DOHH2 (cell line): ENCODE data around the gene ADAMTSL1.

Experiments
- H3F3A ChIP-seq: fragments of 200-600 bp; sonication (generic), shearing (Covaris generic); 2 replicates; pipeline ENCODE4 v1.6.0; 2016; ENCODE audit warnings: antibody characterized with exemption, mild to moderate bottlenecking; ENCODE audit not compliant: control insufficient read depth, insufficient read depth
- H3K27ac ChIP-seq: fragments of 200-600 bp; sonication (generic); 2 replicates; pipeline ENCODE4 v1.5.1; 2014; ENCODE audit warnings: low read depth, mild to moderate bottlenecking, low read length, moderate library complexity
- H3K27me3 ChIP-seq: fragments of 200-600 bp; sonication (generic); 2 replicates; pipeline ENCODE4 v1.6.1; 2014; ENCODE audit warnings: mild to moderate bottlenecking, low read length, mixed read lengths; ENCODE audit not compliant: control insufficient read depth
- H3K36me3 ChIP-seq: fragments of 200-600 bp; sonication (generic); 2 replicates; pipeline ENCODE4 v1.6.1; 2014; ENCODE audit warnings: mild to moderate bottlenecking, low read length, moderate library complexity, mixed read lengths; ENCODE audit not compliant: control insufficient read depth
- H3K4me1 ChIP-seq: fragments of 200-600 bp; sonication (generic); 2 replicates; pipeline ENCODE4 v1.6.1; 2014; ENCODE audit warnings: mild to moderate bottlenecking, low read length, mixed read lengths; ENCODE audit not compliant: control insufficient read depth
- H3K4me2 ChIP-seq: fragments of 200-600 bp; sonication (generic); 2 replicates; pipeline ENCODE4 v1.6.0; 2014; ENCODE audit warnings: mild to moderate bottlenecking, low read length, moderate library complexity
- H3K4me3 ChIP-seq: fragments of 200-600 bp; sonication (generic); 2 replicates; pipeline ENCODE4 v1.5.1; 2014; ENCODE audit warnings: mild to moderate bottlenecking, low read length, mixed read lengths
- H3K79me2 ChIP-seq: fragments of 200-600 bp; sonication (generic); 2 replicates; pipeline ENCODE4 v1.6.1; 2014; ENCODE audit warnings: mild to moderate bottlenecking, low read length, mixed read lengths; ENCODE audit not compliant: control insufficient read depth
- H3K9me2 ChIP-seq: fragments of 200-600 bp; sonication (generic); replicated peaks from 2 replicates; pipeline ENCODE4 v1.6.1; 2014; ENCODE audit warnings: mild to moderate bottlenecking, low read length, mixed read lengths; ENCODE audit not compliant: control insufficient read depth
- H3K9me3 ChIP-seq: fragments of 200-600 bp; sonication (generic); 2 replicates; pipeline ENCODE4 v1.6.1; 2014; ENCODE audit warnings: antibody characterized with exemption, low read length, mixed read lengths; ENCODE audit not compliant: control insufficient read depth, insufficient read depth
- H4K20me1 ChIP-seq: fragments of 200-600 bp; sonication (generic); 2 replicates; pipeline ENCODE4 v1.6.0; 2014; ENCODE audit warnings: low read depth, mild to moderate bottlenecking, antibody characterized with exemption, low read length, moderate library complexity; ENCODE audit not compliant: control insufficient read depth, insufficient read depth
- CTCF ChIP-seq: fragments of 200-600 bp; sonication (generic); IDR thresholded peaks from one replicate; pipeline ENCODE4 v1.5.1; 2014; ENCODE audit warnings: antibody characterized with exemption, mild to moderate bottlenecking, low read depth, low read length; ENCODE audit not compliant: poor library complexity, severe bottlenecking
- EZH2phosphoT487 ChIP-seq: fragments of 200-600 bp; sonication (generic); IDR thresholded peaks from 2 replicates; pipeline ENCODE4 v1.6.1; 2017; ENCODE audit warnings: borderline replicate concordance, mild to moderate bottlenecking, antibody characterized with exemption, low read length, moderate library complexity, mixed read lengths

ADAMTSL1 gene

GRCh38 chr9:18923671-18924430 lies 449.9 kb downstream of the ADAMTSL1 start:
- TF ChIP-seq CTCF (no peak), EZH2phosphoT487 (no peak)
- Histone ChIP-seq H3K9me2 (no peaks in the 10 kb centered on the region), H3K27ac (no peak overlapping the region)

GRCh38 chr9:18925880-18926279 lies 451.9 kb downstream of the ADAMTSL1 start:
- no peaks in the 10 kb centered on the region for H3K4me1 ChIP-seq
- no peaks in the 10 kb centered on the region for H3K79me2 ChIP-seq
- no peaks in the 10 kb centered on the region for H3K9me3 ChIP-seq
- H3K4me3 ChIP-seq: no peak overlapping the region
- H3K36me3 ChIP-seq: no peaks in the 10 kb centered on the region
- no peaks in the 10 kb centered on the region for H3F3A ChIP-seq
- H4K20me1 ChIP-seq: no peaks in the 10 kb centered on the region
- no peaks in the 10 kb centered on the region for H3K27me3 ChIP-seq
- no peak overlapping the region for H3K27ac ChIP-seq
- H3K4me2 ChIP-seq: no peak overlapping the region
- H3K9me2 ChIP-seq: no peaks in the 10 kb centered on the region
- TF ChIP-seq CTCF (no peak), EZH2phosphoT487 (no peak)

More at GRCh38 chr9:18923671-18924430, 449.9 kb downstream of the ADAMTSL1 start:
- no peaks in the 10 kb centered on the region for H3K36me3 ChIP-seq
- no peaks in the 10 kb centered on the region for H3K4me1 ChIP-seq
- no peaks in the 10 kb centered on the region for H3K27me3 ChIP-seq
- H3F3A ChIP-seq: no peaks in the 10 kb centered on the region
- no peaks in the 10 kb centered on the region for H4K20me1 ChIP-seq
- H3K4me3 ChIP-seq: no peak overlapping the region
- no peak overlapping the region for H3K4me2 ChIP-seq
- no peaks in the 10 kb centered on the region for H3K79me2 ChIP-seq
- no peaks in the 10 kb centered on the region for H3K9me3 ChIP-seq

- no peaks in the 10 kb centered on the region for H3K9me3 ChIP-seq
- no peaks in the 10 kb centered on the region for H3K79me2 ChIP-seq
These were observed 452.6 kb downstream of the ADAMTSL1 start for GRCh38 chr9:18926513-18926912.

More at GRCh38 chr9:18926513-18926912, 452.6 kb downstream of the ADAMTSL1 start:
- Histone ChIP-seq H3K36me3 (no peaks in the 10 kb centered on the region), H3K4me3 (no peak overlapping the region), H3K4me2 (no peak overlapping the region), H3F3A (no peaks in the 10 kb centered on the region), H4K20me1 (no peaks in the 10 kb centered on the region), H3K27me3 (no peaks in the 10 kb centered on the region), H3K9me2 (no peaks in the 10 kb centered on the region), H3K4me1 (no peaks in the 10 kb centered on the region), H3K27ac (no peak overlapping the region)
- TF ChIP-seq CTCF: no peak
- no peak for TF ChIP-seq EZH2phosphoT487
